ENCODE data around the gene PRPF40B.

GRCh38 chr12:49635036-49635435 is 11.7 kb downstream of the PRPF40B start:
- TF ChIP-seq POLR2A (IDR thresholded peaks at IDR 0.05) (no peak), CTCF (IDR thresholded peaks at IDR 0.05) (no peak)
